ENCODE results near the gene PROB1. TPM values are rescaled to one million over a fixed set of nuclear protein-coding genes. Genes with fewer than 3 reads are reported as not detected.

Gene PROB1
- total and polyA plus RNA-seq, 2 of the 13 experiments (the other 11 are each of a cell fraction or from before 2014, with no cell fraction given) = 0.69 to 1.1 TPM

DNA sequence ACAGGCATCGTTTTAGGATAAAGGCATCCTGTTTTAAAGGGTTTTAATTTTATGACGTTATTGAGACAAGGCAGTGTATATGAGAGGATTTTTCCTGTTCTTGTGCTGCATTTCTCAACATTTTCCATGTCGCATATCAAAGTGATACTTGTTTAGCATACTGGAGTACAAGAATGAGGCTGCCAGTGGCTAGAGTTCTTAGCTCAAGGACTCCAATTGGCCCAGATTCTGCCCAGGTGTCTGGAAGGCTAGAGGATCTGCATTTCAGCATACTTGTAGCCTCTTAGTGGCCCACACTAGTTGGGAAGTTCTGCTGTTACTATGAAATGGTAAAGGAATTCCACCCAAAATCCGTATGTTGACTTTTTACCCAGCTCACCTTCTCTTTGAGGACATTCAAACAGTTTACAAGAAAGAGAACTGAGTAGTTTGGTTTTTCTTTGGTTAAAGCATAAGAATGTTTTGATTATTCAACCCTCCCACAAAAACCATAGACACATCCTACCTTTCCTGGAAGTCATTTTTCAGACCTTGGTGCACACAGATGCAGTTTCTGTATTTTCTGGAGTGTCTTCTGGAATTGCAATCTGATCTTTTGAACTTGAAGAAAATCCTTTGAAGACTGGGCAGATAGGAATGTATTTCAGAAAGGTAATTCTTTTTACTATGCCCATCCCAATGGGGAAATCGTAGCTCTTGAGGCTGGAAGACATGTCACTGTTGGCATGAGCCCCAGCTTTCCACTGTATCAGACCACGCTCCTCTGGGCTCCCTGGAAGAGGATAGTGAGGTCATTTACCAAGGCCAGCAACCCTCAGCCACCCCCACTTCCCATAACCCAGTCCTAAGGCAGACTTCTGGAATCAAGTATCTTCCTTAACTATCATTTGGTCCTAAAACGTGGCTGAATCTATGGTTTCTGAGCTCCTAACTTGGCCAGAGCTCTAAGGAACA lies 23.1 kb downstream of the PROB1 start:
- DNase-seq (ENCODE audit: low spot score) = no peak
- FAIRE-seq = no peak
- intact Hi-C loops (cut with micrococcal nuclease; ENCODE audit: unreplicated experiment) = no loop called here
- H3K4me1 ChIP-seq (ENCODE audit: insufficient read depth, low read length) = no peaks in the 10 kb centered on the region
- H2AFZ ChIP-seq (ENCODE audit: low read length) = no peak overlapping the region
- H3K4me3 ChIP-seq (replicated peaks in 1 of 3; ENCODE audit: insufficient read depth in 1 of 3, low read depth in 2 of 3, low read length in 3 of 3) = no peak overlapping the region
- no peaks in the 10 kb centered on the region for H3K79me2 ChIP-seq (ENCODE audit: insufficient read depth, low read length)
- H3K27me3 ChIP-seq (ENCODE audit: control insufficient read depth in 1 of 2, insufficient read depth in 2 of 2, low read length in 2 of 2) = no peaks in the 10 kb centered on the region
- ChIA-PET CTCF (ENCODE audit: low intra/inter-chr PET ratio, low total read pairs) (no interaction called here), POLR2A (interaction anchor here (0.6 kb wide), 1 partner anchor 62 kb away, joined by 3 read pairs; no protein-coding TSS in a partner anchor)
- in situ Hi-C loops (cut with HindIII; ENCODE audit: extremely low pct_ligation_motif_present, low pct_unique_long_range_greater_than_20kb) = no loop called here
- no TSS peak for BruUV-seq (replicated peaks)
- H3K9ac ChIP-seq (ENCODE audit: insufficient read depth, low read depth, low read length) = no peak overlapping the region
- ATAC-seq = no peak
- no peak overlapping the region for H3K27ac ChIP-seq (ENCODE audit: extremely low read length, insufficient read depth, low read length)
- peaks cover 6 to 24% of the 10 kb centered on the region in 2 experiments; a peak in 4 of 5 replicates for H3K36me3 ChIP-seq (replicated peaks in 1 of 2; ENCODE audit: control insufficient read depth in 1 of 2, insufficient read depth in 2 of 2, low read length in 2 of 2)
- H4K20me1 ChIP-seq (ENCODE audit: insufficient read depth, low read length) = no peaks in the 10 kb centered on the region
- no peaks in the 10 kb centered on the region for H3K9me3 ChIP-seq (ENCODE audit: low read length)
- WGBS (ENCODE audit: low lambda C conversion rate) = 89% methylated on average over 7 of the region's 7 CpGs
- H3K4me2 ChIP-seq (ENCODE audit: low read depth, low read length) = no peak overlapping the region
- TF ChIP-seq, protein P1, sequence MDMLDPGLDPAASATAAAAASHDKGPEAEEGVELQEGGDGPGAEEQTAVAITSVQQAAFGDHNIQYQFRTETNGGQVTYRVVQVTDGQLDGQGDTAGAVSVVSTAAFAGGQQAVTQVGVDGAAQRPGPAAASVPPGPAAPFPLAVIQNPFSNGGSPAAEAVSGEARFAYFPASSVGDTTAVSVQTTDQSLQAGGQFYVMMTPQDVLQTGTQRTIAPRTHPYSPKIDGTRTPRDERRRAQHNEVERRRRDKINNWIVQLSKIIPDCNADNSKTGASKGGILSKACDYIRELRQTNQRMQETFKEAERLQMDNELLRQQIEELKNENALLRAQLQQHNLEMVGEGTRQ (IDR thresholded peaks at IDR 0.05; ENCODE audit: low read depth, low read length) = no peak
- TF ChIP-seq, protein P1 (CRISPR knock-in tag; IDR thresholded peaks at IDR 0.05; ENCODE audit: borderline replicate concordance) = no peak
- no peak for TF ChIP-seq MTA3 (CRISPR knock-in tag; IDR thresholded peaks at IDR 0.05)
- TF ChIP-seq, protein P2, sequence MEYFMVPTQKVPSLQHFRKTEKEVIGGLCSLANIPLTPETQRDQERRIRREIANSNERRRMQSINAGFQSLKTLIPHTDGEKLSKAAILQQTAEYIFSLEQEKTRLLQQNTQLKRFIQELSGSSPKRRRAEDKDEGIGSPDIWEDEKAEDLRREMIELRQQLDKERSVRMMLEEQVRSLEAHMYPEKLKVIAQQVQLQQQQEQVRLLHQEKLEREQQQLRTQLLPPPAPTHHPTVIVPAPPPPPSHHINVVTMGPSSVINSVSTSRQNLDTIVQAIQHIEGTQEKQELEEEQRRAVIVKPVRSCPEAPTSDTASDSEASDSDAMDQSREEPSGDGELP (IDR thresholded peaks at IDR 0.05; ENCODE audit: borderline replicate concordance, low read depth) = no peak
- TF ChIP-seq, protein P3, sequence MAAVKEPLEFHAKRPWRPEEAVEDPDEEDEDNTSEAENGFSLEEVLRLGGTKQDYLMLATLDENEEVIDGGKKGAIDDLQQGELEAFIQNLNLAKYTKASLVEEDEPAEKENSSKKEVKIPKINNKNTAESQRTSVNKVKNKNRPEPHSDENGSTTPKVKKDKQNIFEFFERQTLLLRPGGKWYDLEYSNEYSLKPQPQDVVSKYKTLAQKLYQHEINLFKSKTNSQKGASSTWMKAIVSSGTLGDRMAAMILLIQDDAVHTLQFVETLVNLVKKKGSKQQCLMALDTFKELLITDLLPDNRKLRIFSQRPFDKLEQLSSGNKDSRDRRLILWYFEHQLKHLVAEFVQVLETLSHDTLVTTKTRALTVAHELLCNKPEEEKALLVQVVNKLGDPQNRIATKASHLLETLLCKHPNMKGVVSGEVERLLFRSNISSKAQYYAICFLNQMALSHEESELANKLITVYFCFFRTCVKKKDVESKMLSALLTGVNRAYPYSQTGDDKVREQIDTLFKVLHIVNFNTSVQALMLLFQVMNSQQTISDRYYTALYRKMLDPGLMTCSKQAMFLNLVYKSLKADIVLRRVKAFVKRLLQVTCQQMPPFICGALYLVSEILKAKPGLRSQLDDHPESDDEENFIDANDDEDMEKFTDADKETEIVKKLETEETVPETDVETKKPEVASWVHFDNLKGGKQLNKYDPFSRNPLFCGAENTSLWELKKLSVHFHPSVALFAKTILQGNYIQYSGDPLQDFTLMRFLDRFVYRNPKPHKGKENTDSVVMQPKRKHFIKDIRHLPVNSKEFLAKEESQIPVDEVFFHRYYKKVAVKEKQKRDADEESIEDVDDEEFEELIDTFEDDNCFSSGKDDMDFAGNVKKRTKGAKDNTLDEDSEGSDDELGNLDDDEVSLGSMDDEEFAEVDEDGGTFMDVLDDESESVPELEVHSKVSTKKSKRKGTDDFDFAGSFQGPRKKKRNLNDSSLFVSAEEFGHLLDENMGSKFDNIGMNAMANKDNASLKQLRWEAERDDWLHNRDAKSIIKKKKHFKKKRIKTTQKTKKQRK (IDR thresholded peaks at IDR 0.05; ENCODE audit: low read length) = no peak
- TF ChIP-seq POLR2AphosphoS5 (IDR thresholded peaks at IDR 0.05; ENCODE audit: low read depth, low read length) = 0 out of 2 replicates have a peak, but pooled peaks have one; percentile 22
- TF ChIP-seq, protein P4, sequence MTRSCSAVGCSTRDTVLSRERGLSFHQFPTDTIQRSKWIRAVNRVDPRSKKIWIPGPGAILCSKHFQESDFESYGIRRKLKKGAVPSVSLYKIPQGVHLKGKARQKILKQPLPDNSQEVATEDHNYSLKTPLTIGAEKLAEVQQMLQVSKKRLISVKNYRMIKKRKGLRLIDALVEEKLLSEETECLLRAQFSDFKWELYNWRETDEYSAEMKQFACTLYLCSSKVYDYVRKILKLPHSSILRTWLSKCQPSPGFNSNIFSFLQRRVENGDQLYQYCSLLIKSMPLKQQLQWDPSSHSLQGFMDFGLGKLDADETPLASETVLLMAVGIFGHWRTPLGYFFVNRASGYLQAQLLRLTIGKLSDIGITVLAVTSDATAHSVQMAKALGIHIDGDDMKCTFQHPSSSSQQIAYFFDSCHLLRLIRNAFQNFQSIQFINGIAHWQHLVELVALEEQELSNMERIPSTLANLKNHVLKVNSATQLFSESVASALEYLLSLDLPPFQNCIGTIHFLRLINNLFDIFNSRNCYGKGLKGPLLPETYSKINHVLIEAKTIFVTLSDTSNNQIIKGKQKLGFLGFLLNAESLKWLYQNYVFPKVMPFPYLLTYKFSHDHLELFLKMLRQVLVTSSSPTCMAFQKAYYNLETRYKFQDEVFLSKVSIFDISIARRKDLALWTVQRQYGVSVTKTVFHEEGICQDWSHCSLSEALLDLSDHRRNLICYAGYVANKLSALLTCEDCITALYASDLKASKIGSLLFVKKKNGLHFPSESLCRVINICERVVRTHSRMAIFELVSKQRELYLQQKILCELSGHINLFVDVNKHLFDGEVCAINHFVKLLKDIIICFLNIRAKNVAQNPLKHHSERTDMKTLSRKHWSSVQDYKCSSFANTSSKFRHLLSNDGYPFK (CRISPR knock-in tag; IDR thresholded peaks at IDR 0.05; ENCODE audit: borderline replicate concordance) = no peak
- TF ChIP-seq POLR2A (IDR thresholded peaks at IDR 0.05; ENCODE audit: insufficient read depth in 1 of 2, low read depth in 2 of 2, low read length in 2 of 2) = peak in 1 of 2 experiments; percentile 33; a peak in 1 of 4 replicates
- TF ChIP-seq, protein P5, sequence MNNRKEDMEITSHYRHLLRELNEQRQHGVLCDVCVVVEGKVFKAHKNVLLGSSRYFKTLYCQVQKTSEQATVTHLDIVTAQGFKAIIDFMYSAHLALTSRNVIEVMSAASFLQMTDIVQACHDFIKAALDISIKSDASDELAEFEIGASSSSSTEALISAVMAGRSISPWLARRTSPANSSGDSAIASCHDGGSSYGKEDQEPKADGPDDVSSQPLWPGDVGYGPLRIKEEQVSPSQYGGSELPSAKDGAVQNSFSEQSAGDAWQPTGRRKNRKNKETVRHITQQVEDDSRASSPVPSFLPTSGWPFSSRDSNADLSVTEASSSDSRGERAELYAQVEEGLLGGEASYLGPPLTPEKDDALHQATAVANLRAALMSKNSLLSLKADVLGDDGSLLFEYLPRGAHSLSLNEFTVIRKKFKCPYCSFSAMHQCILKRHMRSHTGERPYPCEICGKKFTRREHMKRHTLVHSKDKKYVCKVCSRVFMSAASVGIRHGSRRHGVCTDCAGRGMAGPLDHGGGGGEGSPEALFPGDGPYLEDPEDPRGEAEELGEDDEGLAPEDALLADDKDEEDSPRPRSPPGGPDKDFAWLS (CRISPR knock-in tag; IDR thresholded peaks at IDR 0.05; ENCODE audit: borderline replicate concordance) = no peak
- no peak for TF ChIP-seq SMC3 (IDR thresholded peaks at IDR 0.05; ENCODE audit: low read length)
- no peak for TF ChIP-seq ZFAT (CRISPR knock-in tag; conservative IDR thresholded peaks at IDR 0.05)
